CD8-positive, alpha-beta memory T cell (primary cell): ENCODE measurements around the gene UCK1. TPM values are rescaled to one million over a fixed set of nuclear protein-coding genes. Genes with fewer than 3 reads are reported as not detected.

ENCODE experiments used
- CTCF ChIA-PET: fragments of 350-600 bp; sonication (Branson Sonifier 250); formaldehyde crosslinking; loops from one replicate; lab custom pipeline; 2021; ENCODE audit warnings: antibody characterized with exemption; lab: Charles Lee
- POLR2A ChIA-PET: fragments of 350-600 bp; sonication (Branson Sonifier 250); formaldehyde crosslinking; loops from one replicate; lab custom pipeline; 2021; ENCODE audit warnings: antibody characterized with exemption; lab: Charles Lee
- DNase-seq, 5 donors: peaks; one replicate each; pipeline versions ENCODE4 v3.0.0 to v3.0.0-alpha.2; 2020 to 2022; ENCODE audit warnings: mixed read lengths in 1 of 5
- H3K27ac ChIP-seq: one replicate; pipeline ENCODE4 v1.7.0; 2013; ENCODE audit warnings: low read depth, mild to moderate bottlenecking, low read length, moderate library complexity
- H3K27me3 ChIP-seq: 2 replicates; pipeline ENCODE4 v1.7.0; 2013; ENCODE audit warnings: low read length, mild to moderate bottlenecking; ENCODE audit not compliant: insufficient read depth, poor library complexity, severe bottlenecking
- H3K36me3 ChIP-seq: 2 replicates; pipeline ENCODE4 v1.7.0; 2013; ENCODE audit warnings: mild to moderate bottlenecking, low read length, moderate library complexity; ENCODE audit not compliant: insufficient read depth
- H3K4me1 ChIP-seq: 2 replicates; pipeline ENCODE4 v1.7.0; 2013; ENCODE audit warnings: mild to moderate bottlenecking, low read length, moderate library complexity; ENCODE audit not compliant: insufficient read depth
- H3K4me3 ChIP-seq: 2 replicates; pipeline ENCODE4 v1.7.0; 2013; ENCODE audit warnings: mild to moderate bottlenecking, low read length
- H3K9me3 ChIP-seq: 2 replicates; pipeline ENCODE4 v1.7.0; 2013; ENCODE audit warnings: mild to moderate bottlenecking, low read length
- H3K27ac Mint-ChIP-seq, 8 donors: one replicate each; pipeline ENCODE4 v1.8.0; 2020 to 2021; ENCODE audit warnings: mixed read lengths in 8 of 8, mild to moderate bottlenecking in 6 of 8, inconsistent platforms in 3 of 8, moderate library complexity in 3 of 8
- H3K27me3 Mint-ChIP-seq, 2 donors: one replicate each; pipeline ENCODE4 v1.8.0; 2020 to 2021; ENCODE audit warnings: mixed read lengths in 2 of 2, mild to moderate bottlenecking in 1 of 2, moderate library complexity in 1 of 2
- H3K36me3 Mint-ChIP-seq, 3 donors: one replicate each; pipeline ENCODE4 v1.8.0; 2020 to 2021; ENCODE audit warnings: mixed read lengths in 3 of 3, inconsistent platforms in 1 of 3, mild to moderate bottlenecking in 1 of 3
- H3K4me1 Mint-ChIP-seq, 3 donors: one replicate each; pipeline ENCODE4 v1.8.0; 2020 to 2021; ENCODE audit warnings: mixed read lengths in 3 of 3, inconsistent platforms in 1 of 3, mild to moderate bottlenecking in 1 of 3
- H3K4me3 Mint-ChIP-seq, 7 donors: one replicate each; pipeline ENCODE4 v1.8.0; 2020 to 2021; ENCODE audit warnings: mixed read lengths in 7 of 7, mild to moderate bottlenecking in 6 of 7, moderate library complexity in 4 of 7, inconsistent platforms in 2 of 7
- H3K9me3 Mint-ChIP-seq, 5 donors: one replicate each; pipeline ENCODE4 v1.8.0; 2020 to 2022; ENCODE audit warnings: mixed read lengths in 5 of 5, mild to moderate bottlenecking in 3 of 5, moderate library complexity in 2 of 5, inconsistent platforms in 1 of 5
- polyA plus RNA-seq: library from polyadenylated mRNA; unstranded; fragments of 300-500 nt; fragmentation: Illumina TruSeq; gene quantifications from one replicate; pipeline ENCODE4 v1.2.3, GENCODE V29; 2021
- total RNA-seq, 2 experiments: library from RNA; stranded (reverse); gene quantifications; one replicate each; pipeline ENCODE4 v1.2.3, GENCODE V29; 2021

Gene UCK1
- total and polyA plus RNA-seq, 3 experiments from 2014 or later: 22.2 to 34.4 (median 23.1) TPM

DNA sequence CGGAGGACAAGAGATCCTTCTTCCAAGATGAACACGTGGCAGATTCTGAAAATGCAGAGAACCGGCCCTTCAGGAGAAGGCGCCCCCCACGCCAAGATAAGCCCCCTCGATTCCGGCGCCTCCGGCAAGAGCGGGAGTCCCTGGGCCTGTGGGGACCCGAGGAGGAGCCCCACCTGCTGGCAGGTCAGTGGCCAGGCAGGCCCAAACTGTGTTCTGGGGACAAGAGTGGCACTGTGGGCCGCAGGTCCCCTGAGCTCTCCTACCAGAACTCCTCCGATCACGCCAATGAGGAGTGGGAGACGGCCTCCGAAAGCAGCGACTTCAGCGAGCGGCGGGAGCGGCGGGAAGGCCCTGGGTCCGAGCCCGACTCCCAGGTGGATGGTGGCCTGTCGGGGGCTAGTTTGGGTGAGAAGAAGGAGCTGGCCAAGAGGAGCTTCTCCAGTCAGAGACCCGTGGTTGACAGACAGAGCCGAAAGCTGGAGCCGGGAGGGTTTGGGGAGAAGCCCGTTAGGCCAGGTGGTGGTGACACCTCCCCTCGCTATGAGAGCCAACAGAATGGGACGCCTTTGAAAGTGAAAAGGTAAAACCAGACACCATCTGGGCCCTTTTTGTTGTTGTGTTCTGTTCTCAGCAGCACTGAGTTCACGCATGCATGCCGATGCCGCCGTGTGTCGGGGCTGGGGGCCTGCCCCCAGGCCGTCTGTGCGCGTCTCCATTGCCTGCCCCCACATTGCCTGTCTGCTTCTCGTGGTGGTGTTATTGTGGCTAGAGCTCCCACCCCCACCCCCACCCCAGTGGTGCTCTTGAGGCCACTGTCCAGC lies 54.9 kb downstream of the UCK1 start:
- Mint-ChIP-seq H3K36me3 (peaks cover 6 to 90% (median 22%) of the 10 kb centered on the region in 3 donors), H3K27me3 (peaks cover 0 to 2% of the 10 kb centered on the region in 2 donors), H3K4me3 (no peak overlapping the region), H3K9me3 (no peaks in the 10 kb centered on the region), H3K27ac (no peak overlapping the region), H3K4me1 (peaks cover 4 to 13% (median 9%) of the 10 kb centered on the region in 3 donors)
- no peaks in the 10 kb centered on the region for H3K27me3 ChIP-seq
- ChIA-PET CTCF (interaction anchor here (0.6 to 1.2 kb wide), 3 partner anchors 8 to 103 kb away, joined by 3 read pairs; no protein-coding TSS in a partner anchor), POLR2A (no interaction called here)
- H3K36me3 ChIP-seq: peaks cover 75% of the 10 kb centered on the region
- H3K4me3 ChIP-seq: no peak overlapping the region
- H3K9me3 ChIP-seq: no peaks in the 10 kb centered on the region
- no peak overlapping the region for H3K27ac ChIP-seq
- no peaks in the 10 kb centered on the region for H3K4me1 ChIP-seq
- DNase-seq: no peak

DNA sequence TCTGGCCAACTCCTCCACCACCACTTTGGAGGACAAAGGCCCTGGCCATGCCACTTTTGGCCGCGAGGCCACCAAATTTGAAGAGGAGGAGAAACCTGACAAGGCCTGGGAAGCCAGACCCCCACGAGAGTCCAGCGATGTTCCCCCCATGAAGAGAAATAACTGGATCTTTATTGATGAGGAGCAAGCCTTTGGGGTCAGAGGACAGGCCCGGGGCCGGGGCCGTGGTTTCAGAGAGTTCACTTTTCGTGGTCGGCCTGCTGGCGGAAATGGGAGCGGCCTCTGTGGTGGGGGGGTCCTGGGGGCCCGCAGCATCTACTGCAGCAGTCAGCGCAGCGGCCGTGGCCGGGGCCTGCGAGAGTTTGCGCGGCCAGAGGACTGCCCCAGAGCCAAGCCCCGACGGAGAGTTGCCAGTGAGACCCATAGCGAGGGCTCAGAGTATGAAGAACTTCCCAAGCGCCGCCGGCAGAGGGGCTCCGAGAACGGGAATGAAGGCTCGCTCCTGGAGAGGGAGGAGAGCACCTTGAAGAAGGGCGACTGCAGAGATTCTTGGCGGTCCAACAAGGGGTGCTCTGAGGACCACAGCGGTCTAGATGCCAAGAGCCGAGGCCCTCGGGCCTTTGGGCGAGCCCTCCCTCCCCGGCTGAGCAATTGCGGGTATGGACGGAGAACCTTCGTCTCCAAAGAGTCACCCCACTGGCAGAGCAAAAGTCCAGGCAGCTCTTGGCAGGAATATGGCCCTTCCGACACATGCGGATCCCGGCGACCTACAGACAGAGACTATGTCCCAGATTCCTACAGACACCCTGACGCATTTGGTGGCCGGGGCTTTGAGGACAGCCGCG lies 55.7 kb downstream of the UCK1 start:
- CTCF ChIA-PET: interaction anchor here (1.2 kb wide), 1 partner anchor 12 kb away, joined by 3 read pairs; no protein-coding TSS in a partner anchor
- H3K4me3 ChIP-seq: no peak overlapping the region
- H3K27me3 ChIP-seq: no peaks in the 10 kb centered on the region
- H3K27ac ChIP-seq: no peak overlapping the region
- Mint-ChIP-seq H3K36me3 (peaks cover 6 to 94% (median 26%) of the 10 kb centered on the region in 3 donors), H3K9me3 (no peaks in the 10 kb centered on the region), H3K4me1 (peaks cover 4 to 17% (median 13%) of the 10 kb centered on the region in 3 donors), H3K27ac (no peak overlapping the region), H3K4me3 (no peak overlapping the region), H3K27me3 (peaks cover 0 to 2% of the 10 kb centered on the region in 2 donors)
- no peaks in the 10 kb centered on the region for H3K4me1 ChIP-seq
- POLR2A ChIA-PET: interaction anchor here (1.3 kb wide), 1 partner anchor 102 kb away, joined by 3 read pairs; no protein-coding TSS in a partner anchor
- DNase-seq: no peak
- H3K9me3 ChIP-seq: no peaks in the 10 kb centered on the region
- peaks cover 78% of the 10 kb centered on the region for H3K36me3 ChIP-seq

- Histone ChIP-seq H3K4me1 (no peaks in the 10 kb centered on the region), H3K36me3 (peaks cover 78% of the 10 kb centered on the region), H3K4me3 (no peak overlapping the region), H3K27ac (no peak overlapping the region), H3K27me3 (no peaks in the 10 kb centered on the region), H3K9me3 (no peaks in the 10 kb centered on the region)
- H3K4me1 Mint-ChIP-seq: peaks cover 6 to 24% (median 19%) of the 10 kb centered on the region in 3 donors
- peaks cover 0 to 2% of the 10 kb centered on the region in 2 donors for H3K27me3 Mint-ChIP-seq
- CTCF ChIA-PET: interaction anchor here (1.1 kb wide), 1 partner anchor 125 kb away, joined by 3 read pairs; no protein-coding TSS in a partner anchor
- peaks cover 6 to 95% (median 32%) of the 10 kb centered on the region in 3 donors for H3K36me3 Mint-ChIP-seq
- H3K9me3 Mint-ChIP-seq: no peaks in the 10 kb centered on the region
- POLR2A ChIA-PET: interaction anchor here (1.3 kb wide), 1 partner anchor 101 kb away, joined by 3 read pairs; no protein-coding TSS in a partner anchor
- no peak overlapping the region for H3K4me3 Mint-ChIP-seq
- no peak for DNase-seq
- no peak overlapping the region for H3K27ac Mint-ChIP-seq
Observed at GRCh38 chr9:131474711-131475110, 56.4 kb downstream of the UCK1 start.

- Mint-ChIP-seq H3K36me3 (peaks cover 1 to 94% (median 31%) of the 10 kb centered on the region in 3 donors), H3K4me3 (no peak overlapping the region), H3K4me1 (peaks cover 6 to 24% (median 24%) of the 10 kb centered on the region in 3 donors), H3K27me3 (peaks cover 0 to 2% of the 10 kb centered on the region in 2 donors), H3K9me3 (no peaks in the 10 kb centered on the region), H3K27ac (no peak overlapping the region)
- H3K4me1 ChIP-seq: no peaks in the 10 kb centered on the region
- peaks cover 77% of the 10 kb centered on the region for H3K36me3 ChIP-seq
- no peak overlapping the region for H3K4me3 ChIP-seq
- no peaks in the 10 kb centered on the region for H3K9me3 ChIP-seq
- no peak for DNase-seq
- CTCF ChIA-PET: interaction anchor here (1.1 kb wide), 1 partner anchor 124 kb away, joined by 3 read pairs; no protein-coding TSS in a partner anchor
- H3K27ac ChIP-seq: no peak overlapping the region
- H3K27me3 ChIP-seq: no peaks in the 10 kb centered on the region
- POLR2A ChIA-PET: interaction anchor here (1.3 kb wide), 1 partner anchor 101 kb away, joined by 3 read pairs; no protein-coding TSS in a partner anchor
Observed at GRCh38 chr9:131473891-131474290, 57.2 kb downstream of the UCK1 start.

Other genes with a start within 250 kb of the UCK1 start
- gene PLPP7, start 241.5 kb downstream of the UCK1 start, total RNA-seq: not detected
- gene PLPP7, start 241.5 kb downstream of the UCK1 start, polyA plus RNA-seq: not detected
- gene PRRC2B, start 137.2 kb downstream of the UCK1 start, total RNA-seq: 100 to 1,000 TPM; 146 TPM
- gene PRRC2B, start 137.2 kb downstream of the UCK1 start, polyA plus RNA-seq: 42.1 TPM
- gene POMT1, start 28.3 kb downstream of the UCK1 start, total RNA-seq: 10 to 100 TPM; 31.6 to 35.3 TPM
- 18.4 TPM for gene POMT1, start 28.3 kb downstream of the UCK1 start, polyA plus RNA-seq
- not detected for gene PRRT1B, start 14.3 kb upstream of the UCK1 start, total RNA-seq
- not detected for gene PRRT1B, start 14.3 kb upstream of the UCK1 start, polyA plus RNA-seq
- gene RAPGEF1, start 208.8 kb upstream of the UCK1 start, total RNA-seq: 100 to 1,000 TPM; 145 to 148 TPM
- gene RAPGEF1, start 208.8 kb upstream of the UCK1 start, polyA plus RNA-seq: 20.1 TPM